ENCODE measurements around the gene UBR4. TPM values are rescaled to one million over a fixed set of nuclear protein-coding genes. Genes with fewer than 3 reads are reported as not detected.

UBR4 gene
- total RNA-seq, 1 donor, result 193 TPM

GRCh38 chr1:19199969-19200604, 10.0 kb downstream of the UBR4 start:
- no peak for TF ChIP-seq CTCF (IDR thresholded peaks at IDR 0.05; ENCODE audit: insufficient read depth, low read depth, low read length)
- no peak overlapping the region for H3K4me3 ChIP-seq (ENCODE audit: low read depth, low read length)
- DNase-seq (ENCODE audit: low read depth), result no peak

- no peak for DNase-seq (ENCODE audit: low read depth)
- no peak for TF ChIP-seq CTCF (IDR thresholded peaks at IDR 0.05; ENCODE audit: insufficient read depth, low read depth, low read length)
- H3K4me3 ChIP-seq (ENCODE audit: low read depth, low read length), result no peak overlapping the region
Measured at GRCh38 chr1:19199329-19199968, 10.6 kb downstream of the UBR4 start.

GRCh38 chr1:19198820-19199219, 11.2 kb downstream of the UBR4 start:
- no peak for DNase-seq (ENCODE audit: low read depth)
- no peak for TF ChIP-seq CTCF (IDR thresholded peaks at IDR 0.05; ENCODE audit: insufficient read depth, low read depth, low read length)
- no peak overlapping the region for H3K4me3 ChIP-seq (ENCODE audit: low read depth, low read length)

- no peak for DNase-seq (ENCODE audit: low read depth)
- TF ChIP-seq CTCF (IDR thresholded peaks at IDR 0.05; ENCODE audit: insufficient read depth, low read depth, low read length), result no peak
- H3K4me3 ChIP-seq (ENCODE audit: low read depth, low read length), result no peak overlapping the region
Measured at GRCh38 chr1:19197845-19198244, 12.2 kb downstream of the UBR4 start.

- no peak overlapping the region for H3K4me3 ChIP-seq (ENCODE audit: low read depth, low read length)
- peak; percentile 35 for DNase-seq (ENCODE audit: low read depth)
- TF ChIP-seq CTCF (IDR thresholded peaks at IDR 0.05; ENCODE audit: insufficient read depth, low read depth, low read length), result no peak
Measured at GRCh38 chr1:19196331-19196730, 13.7 kb downstream of the UBR4 start.

- no peak overlapping the region for H3K4me3 ChIP-seq (ENCODE audit: low read depth, low read length)
- no peak for TF ChIP-seq CTCF (IDR thresholded peaks at IDR 0.05; ENCODE audit: insufficient read depth, low read depth, low read length)
- no peak for DNase-seq (ENCODE audit: low read depth)
Measured at GRCh38 chr1:19193004-19193403, 17.1 kb downstream of the UBR4 start.

Measured in fibroblast of villous mesenchyme (primary cell).